ENCODE measurements around the gene HSBP1.

DNA sequence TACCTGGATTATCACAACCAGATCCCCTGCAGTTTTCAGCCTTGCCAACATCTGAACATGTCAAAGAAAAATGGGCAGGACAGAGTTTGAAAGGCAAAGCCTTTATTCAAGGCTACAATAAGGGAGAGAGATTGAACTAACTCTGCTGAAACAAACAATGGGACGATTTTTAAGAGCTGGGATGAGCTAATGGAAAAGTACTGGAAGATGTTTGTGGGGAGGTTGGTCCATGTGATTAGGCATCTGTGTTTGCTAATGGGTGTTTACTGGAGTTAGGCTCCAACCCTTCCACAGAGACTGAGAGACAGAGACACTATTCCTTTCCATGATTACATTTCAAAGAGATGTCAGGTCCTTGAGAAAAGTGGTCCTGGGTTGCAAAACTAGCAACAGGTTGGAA lies 35.0 kb upstream of the HSBP1 start:
- TF ChIP-seq, protein P1, sequence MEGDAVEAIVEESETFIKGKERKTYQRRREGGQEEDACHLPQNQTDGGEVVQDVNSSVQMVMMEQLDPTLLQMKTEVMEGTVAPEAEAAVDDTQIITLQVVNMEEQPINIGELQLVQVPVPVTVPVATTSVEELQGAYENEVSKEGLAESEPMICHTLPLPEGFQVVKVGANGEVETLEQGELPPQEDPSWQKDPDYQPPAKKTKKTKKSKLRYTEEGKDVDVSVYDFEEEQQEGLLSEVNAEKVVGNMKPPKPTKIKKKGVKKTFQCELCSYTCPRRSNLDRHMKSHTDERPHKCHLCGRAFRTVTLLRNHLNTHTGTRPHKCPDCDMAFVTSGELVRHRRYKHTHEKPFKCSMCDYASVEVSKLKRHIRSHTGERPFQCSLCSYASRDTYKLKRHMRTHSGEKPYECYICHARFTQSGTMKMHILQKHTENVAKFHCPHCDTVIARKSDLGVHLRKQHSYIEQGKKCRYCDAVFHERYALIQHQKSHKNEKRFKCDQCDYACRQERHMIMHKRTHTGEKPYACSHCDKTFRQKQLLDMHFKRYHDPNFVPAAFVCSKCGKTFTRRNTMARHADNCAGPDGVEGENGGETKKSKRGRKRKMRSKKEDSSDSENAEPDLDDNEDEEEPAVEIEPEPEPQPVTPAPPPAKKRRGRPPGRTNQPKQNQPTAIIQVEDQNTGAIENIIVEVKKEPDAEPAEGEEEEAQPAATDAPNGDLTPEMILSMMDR (IDR thresholded peaks at IDR 0.05) = no peak
- no peak for TF ChIP-seq POLR2A (IDR thresholded peaks at IDR 0.05)

Measured in heart left ventricle (tissue), 13 donors.